K562 (cell line): ENCODE data around the gene SLC2A9. TPM values are rescaled to one million over a fixed set of nuclear protein-coding genes. Genes with fewer than 3 reads are reported as not detected.

Experiments used
- CREB1 ChIP-seq, 2 experiments: sonication (generic) in 1 of 2; formaldehyde crosslinking in 1 of 2; IDR thresholded peaks; 2 replicates each; pipeline versions ENCODE4 v1.6.1 to v1.8.0; 2012 to 2022; ENCODE audit warnings: inconsistent platforms in 1 of 2, mild to moderate bottlenecking in 1 of 2, missing genetic modification reagents in 1 of 2, moderate library complexity in 1 of 2
- FOXJ2 ChIP-seq: fragments of 200-800 bp; sonication (Bioruptor generic); IDR thresholded peaks from 2 replicates; pipeline ENCODE4 v1.6.1; 2016; ENCODE audit warnings: missing genetic modification characterization, missing compliant biosample characterization
- MTA2 ChIP-seq: fragments of 450-650 bp; IDR thresholded peaks from 2 replicates; pipeline ENCODE4 v1.6.1; 2016; ENCODE audit warnings: low read depth
- POLR2G ChIP-seq: fragments of 200-400 bp; formaldehyde crosslinking; IDR thresholded peaks from 2 replicates; pipeline ENCODE4 v1.6.1; 2017; ENCODE audit warnings: low read depth, mild to moderate bottlenecking, antibody characterized with exemption, low read length, moderate library complexity
- SMAD2 ChIP-seq: fragments of 150-350 bp; IDR thresholded peaks from 2 replicates; pipeline ENCODE4 v1.6.1; 2014; ENCODE audit warnings: low read depth, mild to moderate bottlenecking, low read length
- TBL1XR1 ChIP-seq, 2 experiments: IDR thresholded peaks; 2 replicates each; pipeline ENCODE4 v1.6.1; 2012; ENCODE audit warnings: improper control_type of control experiment in 2 of 2, low read length in 2 of 2, mild to moderate bottlenecking in 1 of 2
- ZNF133 ChIP-seq: fragments of 250-450 bp; sonication (Bioruptor Pico); IDR thresholded peaks from 2 replicates; pipeline ENCODE4 v1.4.0; 2020; ENCODE audit warnings: mild to moderate bottlenecking
- ZNF354B ChIP-seq: fragments of 250-450 bp; sonication (Bioruptor Pico); IDR thresholded peaks from 2 replicates; pipeline ENCODE4 v1.4.0; 2020
- ZNF561 ChIP-seq: fragments of 450-650 bp; formaldehyde crosslinking; conservative IDR thresholded peaks from 2 replicates; pipeline ENCODE4 v1.4.0; 2020; ENCODE audit warnings: mild to moderate bottlenecking, moderate library complexity
- polyA plus RNA-seq, 8 experiments: library from polyadenylated mRNA; depleted of rRNA in 4 of 8; stranded (reverse) in 5 of 8; unstranded in 3 of 8; fragments of >200 nt; fragmentation: Nextera tagmentation in 2 of 8; fragmentation: Illumina TruSeq in 1 of 8; extraction: Ambion mirVana in 2 of 8; extraction: Trizol in 1 of 8; gene quantifications; 2 replicates each; pipeline versions ENCODE4 v1.2.1 to v1.2.3, GENCODE V29; 2011 to 2014; ENCODE audit warnings: inconsistent platforms in 1 of 8, missing spikeins in 1 of 8
- total RNA-seq, 7 experiments: library from RNA; depleted of rRNA in 6 of 7; stranded (reverse); fragments of >200 nt in 6 of 7; fragmentation: Illumina TruSeq in 2 of 7; extraction: Trizol in 2 of 7; gene quantifications; 2 replicates each; pipeline versions ENCODE4 v1.2.1 to v1.2.3, GENCODE V29; 2011 to 2021; ENCODE audit warnings: low replicate concordance in 1 of 7
- TF ChIP-seq, protein P1 (sequence below), 2 experiments: fragments of 450-650 bp; IDR thresholded peaks; 2 replicates each; pipeline ENCODE4 v1.6.1; 2016; ENCODE audit warnings: mild to moderate bottlenecking in 2 of 2, borderline replicate concordance in 1 of 2, low read depth in 1 of 2, moderate library complexity in 1 of 2
- TF ChIP-seq, protein P2 (sequence below): fragments of 250-450 bp; sonication (Bioruptor Pico); IDR thresholded peaks from 2 replicates; pipeline ENCODE4 v1.8.0; 2021; ENCODE audit warnings: moderate library complexity, mild to moderate bottlenecking, inconsistent platforms
- TF ChIP-seq, protein P3 (sequence below): fragments of 250-450 bp; sonication (Bioruptor Pico); IDR thresholded peaks from 2 replicates; pipeline ENCODE4 v1.5.0; 2020; ENCODE audit warnings: mild to moderate bottlenecking
- TF ChIP-seq, protein P4 (sequence below): sonication (generic); formaldehyde crosslinking; IDR thresholded peaks from 2 replicates; pipeline ENCODE4 v1.8.0; 2022; ENCODE audit warnings: mild to moderate bottlenecking, missing genetic modification reagents

SLC2A9 gene
- total and polyA plus RNA-seq, 9 of the 15 experiments (the other 6 are each of a cell fraction or from before 2014, with no cell fraction given) = 0.15 to 1.9 (median 0.76) TPM

DNA sequence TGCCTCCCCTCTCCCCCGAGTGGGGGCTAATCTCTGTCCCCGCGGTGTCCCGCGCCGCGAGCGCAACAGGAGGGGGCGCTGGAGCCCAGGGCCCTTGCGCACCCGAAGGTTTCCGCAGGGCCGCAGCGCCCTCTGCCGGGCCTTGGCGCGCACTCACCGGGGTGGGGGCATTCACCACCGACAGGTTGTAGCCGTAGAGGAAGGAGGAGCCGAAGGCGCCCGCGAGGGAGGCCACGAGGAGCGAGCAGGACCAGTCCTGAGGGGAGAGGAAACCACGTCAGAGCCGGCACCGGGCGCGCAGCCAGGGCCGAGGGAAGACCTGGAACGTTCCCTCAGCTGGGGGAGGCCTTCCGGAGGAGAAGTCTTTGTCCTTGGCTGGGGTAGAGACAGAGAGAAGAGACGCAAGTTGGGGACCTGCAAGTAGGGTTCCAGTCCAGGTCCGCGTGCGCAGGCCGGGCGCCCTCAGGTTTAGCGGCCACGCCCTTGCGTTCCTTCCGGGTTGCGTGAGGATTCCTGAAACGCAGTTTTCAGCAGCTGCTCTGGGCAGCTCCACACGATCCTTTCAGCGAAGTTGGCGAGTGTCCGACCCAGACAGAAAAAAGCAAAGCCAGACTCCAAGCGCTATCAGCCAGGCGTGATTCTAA lies 2.4 kb downstream of the SLC2A9 start (continued):
- TF ChIP-seq FOXJ2 (tag) (no peak), POLR2G (peak; percentile 83), MTA2 (no peak), ZNF561 (CRISPR knock-in tag) (no peak), ZNF354B (CRISPR knock-in tag) (no peak), TBL1XR1 (IDR thresholded peaks at IDR 0.05; ENCODE audit: low read length in 2 of 2) (no peak), SMAD2 (no peak), CREB1 (IDR thresholded peaks at IDR 0.05) (no peak), CREB1 (CRISPR knock-in tag; IDR thresholded peaks at IDR 0.05) (peak; percentile 66), ZNF133 (CRISPR knock-in tag) (no peak)
- TF ChIP-seq, protein P1, sequence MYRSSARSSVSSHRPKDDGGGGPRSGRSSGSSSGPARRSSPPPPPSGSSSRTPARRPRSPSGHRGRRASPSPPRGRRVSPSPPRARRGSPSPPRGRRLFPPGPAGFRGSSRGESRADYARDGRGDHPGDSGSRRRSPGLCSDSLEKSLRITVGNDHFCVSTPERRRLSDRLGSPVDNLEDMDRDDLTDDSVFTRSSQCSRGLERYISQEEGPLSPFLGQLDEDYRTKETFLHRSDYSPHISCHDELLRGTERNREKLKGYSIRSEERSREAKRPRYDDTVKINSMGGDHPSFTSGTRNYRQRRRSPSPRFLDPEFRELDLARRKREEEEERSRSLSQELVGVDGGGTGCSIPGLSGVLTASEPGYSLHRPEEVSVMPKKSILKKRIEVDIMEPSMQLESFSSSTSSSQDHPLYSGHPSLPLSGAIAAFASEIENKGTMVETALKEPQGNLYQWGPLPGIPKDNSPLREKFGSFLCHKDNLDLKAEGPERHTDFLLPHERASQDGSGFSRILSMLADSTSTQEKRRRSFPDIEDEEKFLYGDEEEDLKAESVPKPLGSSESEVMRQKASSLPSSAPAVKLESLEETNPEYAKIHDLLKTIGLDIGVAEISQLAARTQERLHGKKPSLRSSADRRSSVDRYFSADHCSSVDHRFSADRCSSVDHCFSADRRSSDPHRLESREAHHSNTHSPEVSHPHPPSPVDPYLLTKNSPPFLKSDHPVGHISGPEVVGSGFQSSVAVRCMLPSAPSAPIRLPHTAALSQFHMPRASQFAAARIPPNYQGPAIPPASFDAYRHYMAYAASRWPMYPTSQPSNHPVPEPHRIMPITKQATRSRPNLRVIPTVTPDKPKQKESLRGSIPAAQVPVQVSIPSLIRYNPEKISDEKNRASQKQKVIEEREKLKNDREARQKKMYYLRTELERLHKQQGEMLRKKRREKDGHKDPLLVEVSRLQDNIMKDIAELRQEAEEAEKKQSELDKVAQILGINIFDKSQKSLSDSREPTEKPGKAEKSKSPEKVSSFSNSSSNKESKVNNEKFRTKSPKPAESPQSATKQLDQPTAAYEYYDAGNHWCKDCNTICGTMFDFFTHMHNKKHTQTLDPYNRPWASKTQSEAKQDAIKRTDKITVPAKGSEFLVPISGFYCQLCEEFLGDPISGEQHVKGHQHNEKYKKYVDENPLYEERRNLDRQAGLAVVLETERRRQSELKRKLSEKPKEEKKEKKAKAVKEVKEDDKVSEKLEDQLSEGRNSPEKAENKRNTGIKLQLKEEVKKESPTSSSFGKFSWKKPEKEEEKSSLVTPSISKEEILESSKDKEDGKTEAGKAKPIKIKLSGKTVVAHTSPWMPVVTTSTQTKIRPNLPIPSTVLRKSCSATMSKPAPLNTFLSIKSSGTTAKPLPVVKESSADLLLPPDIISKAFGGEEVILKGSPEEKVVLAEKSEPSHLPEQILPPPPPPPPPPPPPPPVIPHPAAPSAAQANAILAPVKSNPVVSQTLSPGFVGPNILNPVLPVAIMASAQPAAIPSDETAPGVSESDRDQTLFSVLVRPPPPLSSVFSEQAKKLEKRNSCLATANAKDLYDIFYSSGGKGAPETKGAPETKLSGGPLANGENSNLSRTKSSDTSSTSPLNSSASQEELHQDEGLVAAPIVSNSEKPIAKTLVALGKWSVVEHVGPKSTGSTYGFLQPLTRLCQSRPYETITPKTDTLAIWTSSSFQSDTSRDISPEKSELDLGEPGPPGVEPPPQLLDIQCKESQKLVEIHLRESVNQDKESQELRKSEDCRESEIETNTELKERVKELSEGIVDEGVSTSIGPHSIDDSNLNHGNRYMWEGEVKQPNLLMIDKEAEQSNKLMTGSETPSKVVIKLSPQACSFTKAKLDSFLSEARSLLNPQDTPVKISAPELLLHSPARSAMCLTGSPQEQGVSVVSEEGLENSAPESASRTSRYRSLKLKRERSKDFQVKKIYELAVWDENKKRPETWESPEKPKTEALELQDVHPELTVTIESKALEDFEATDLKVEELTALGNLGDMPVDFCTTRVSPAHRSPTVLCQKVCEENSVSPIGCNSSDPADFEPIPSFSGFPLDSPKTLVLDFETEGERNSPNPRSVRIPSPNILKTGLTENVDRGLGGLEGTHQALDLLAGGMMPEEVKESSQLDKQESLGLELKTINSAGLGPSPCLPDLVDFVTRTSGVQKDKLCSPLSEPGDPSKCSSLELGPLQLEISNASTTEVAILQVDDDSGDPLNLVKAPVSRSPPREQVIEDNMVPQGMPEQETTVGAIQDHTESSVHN (IDR thresholded peaks at IDR 0.05; ENCODE audit: borderline replicate concordance in 1 of 2, low read depth in 1 of 2) = no peak
- TF ChIP-seq, protein P2, sequence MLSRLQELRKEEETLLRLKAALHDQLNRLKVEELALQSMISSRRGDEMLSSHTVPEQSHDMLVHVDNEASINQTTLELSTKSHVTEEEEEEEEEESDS = no peak
- TF ChIP-seq, protein P3, sequence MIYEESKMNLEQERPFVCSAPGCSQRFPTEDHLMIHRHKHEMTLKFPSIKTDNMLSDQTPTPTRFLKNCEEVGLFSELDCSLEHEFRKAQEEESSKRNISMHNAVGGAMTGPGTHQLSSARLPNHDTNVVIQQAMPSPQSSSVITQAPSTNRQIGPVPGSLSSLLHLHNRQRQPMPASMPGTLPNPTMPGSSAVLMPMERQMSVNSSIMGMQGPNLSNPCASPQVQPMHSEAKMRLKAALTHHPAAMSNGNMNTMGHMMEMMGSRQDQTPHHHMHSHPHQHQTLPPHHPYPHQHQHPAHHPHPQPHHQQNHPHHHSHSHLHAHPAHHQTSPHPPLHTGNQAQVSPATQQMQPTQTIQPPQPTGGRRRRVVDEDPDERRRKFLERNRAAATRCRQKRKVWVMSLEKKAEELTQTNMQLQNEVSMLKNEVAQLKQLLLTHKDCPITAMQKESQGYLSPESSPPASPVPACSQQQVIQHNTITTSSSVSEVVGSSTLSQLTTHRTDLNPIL (CRISPR knock-in tag) = no peak
- TF ChIP-seq, protein P4, sequence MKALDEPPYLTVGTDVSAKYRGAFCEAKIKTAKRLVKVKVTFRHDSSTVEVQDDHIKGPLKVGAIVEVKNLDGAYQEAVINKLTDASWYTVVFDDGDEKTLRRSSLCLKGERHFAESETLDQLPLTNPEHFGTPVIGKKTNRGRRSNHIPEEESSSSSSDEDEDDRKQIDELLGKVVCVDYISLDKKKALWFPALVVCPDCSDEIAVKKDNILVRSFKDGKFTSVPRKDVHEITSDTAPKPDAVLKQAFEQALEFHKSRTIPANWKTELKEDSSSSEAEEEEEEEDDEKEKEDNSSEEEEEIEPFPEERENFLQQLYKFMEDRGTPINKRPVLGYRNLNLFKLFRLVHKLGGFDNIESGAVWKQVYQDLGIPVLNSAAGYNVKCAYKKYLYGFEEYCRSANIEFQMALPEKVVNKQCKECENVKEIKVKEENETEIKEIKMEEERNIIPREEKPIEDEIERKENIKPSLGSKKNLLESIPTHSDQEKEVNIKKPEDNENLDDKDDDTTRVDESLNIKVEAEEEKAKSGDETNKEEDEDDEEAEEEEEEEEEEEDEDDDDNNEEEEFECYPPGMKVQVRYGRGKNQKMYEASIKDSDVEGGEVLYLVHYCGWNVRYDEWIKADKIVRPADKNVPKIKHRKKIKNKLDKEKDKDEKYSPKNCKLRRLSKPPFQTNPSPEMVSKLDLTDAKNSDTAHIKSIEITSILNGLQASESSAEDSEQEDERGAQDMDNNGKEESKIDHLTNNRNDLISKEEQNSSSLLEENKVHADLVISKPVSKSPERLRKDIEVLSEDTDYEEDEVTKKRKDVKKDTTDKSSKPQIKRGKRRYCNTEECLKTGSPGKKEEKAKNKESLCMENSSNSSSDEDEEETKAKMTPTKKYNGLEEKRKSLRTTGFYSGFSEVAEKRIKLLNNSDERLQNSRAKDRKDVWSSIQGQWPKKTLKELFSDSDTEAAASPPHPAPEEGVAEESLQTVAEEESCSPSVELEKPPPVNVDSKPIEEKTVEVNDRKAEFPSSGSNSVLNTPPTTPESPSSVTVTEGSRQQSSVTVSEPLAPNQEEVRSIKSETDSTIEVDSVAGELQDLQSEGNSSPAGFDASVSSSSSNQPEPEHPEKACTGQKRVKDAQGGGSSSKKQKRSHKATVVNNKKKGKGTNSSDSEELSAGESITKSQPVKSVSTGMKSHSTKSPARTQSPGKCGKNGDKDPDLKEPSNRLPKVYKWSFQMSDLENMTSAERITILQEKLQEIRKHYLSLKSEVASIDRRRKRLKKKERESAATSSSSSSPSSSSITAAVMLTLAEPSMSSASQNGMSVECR (CRISPR knock-in tag) = no peak; the same call in 1 of the 2 replicates
